K562 (cell line): Measurements from ENCODE around the gene ERF. TPM values are rescaled to one million over a fixed set of nuclear protein-coding genes. Genes with fewer than 3 reads are reported as not detected.

Experiments
- ATAC-seq: fragments of 200-7000 bp; cut with Tn5 transposase; 3 replicates; pipeline ENCODE4 v1.9.1; 2020; ENCODE audit warnings: moderate library complexity
- BruUV-seq: library from RNA; stranded (reverse); fragments of 400-500 nt; replicated peaks from 2 replicates; lab custom pipeline; 2021; lab: Mats Ljungman, UMichigan
- CTCF ChIA-PET: fragments of 300-600 bp; formaldehyde crosslinking; extraction: SDS; loops from one replicate; lab custom pipeline; 2021; ENCODE audit warnings: low intra/inter-chr PET ratio; lab: Yijun Ruan, JAX
- POLR2A ChIA-PET: fragments of 300-600, 350-650 bp; sonication (Branson Sonifier 250); formaldehyde crosslinking; extraction: SDS; loops from one replicate; lab custom pipeline; 2021; ENCODE audit warnings: antibody characterized with exemption, inconsistent platforms; lab: Yijun Ruan, JAX
- DNase-seq, 4 experiments: peaks; one replicate each; pipeline versions ENCODE4 v3.0.0 to v3.0.0-alpha.2; 2011 to 2018; ENCODE audit warnings: low spot score in 3 of 4, mixed read lengths in 3 of 4; ENCODE audit errors: extremely low read depth in 1 of 4
- FAIRE-seq: peaks from 2 replicates; lab custom pipeline; 2011; peaks lifted over from hg19 to GRCh38; lab: Jason Lieb, UNC
- H2AFZ ChIP-seq: 2 replicates; pipeline ENCODE4 v1.6.0; 2011; ENCODE audit warnings: low read depth, low read length, control low read depth, inconsistent platforms
- H3K27ac ChIP-seq: fragments of 200-600 bp; 3 replicates; pipeline ENCODE4 v1.8.0; 2011; ENCODE audit warnings: low read depth, mild to moderate bottlenecking, control low read depth, inconsistent platforms, low read length, moderate library complexity, mixed read lengths; ENCODE audit errors: extremely low read depth
- H3K27me3 ChIP-seq, 2 experiments: fragments of 300-600 bp in 1 of 2; 2 replicates in 1 of 2; 3 replicates in 1 of 2; pipeline versions ENCODE4 v1.6.0 to v1.8.0; 2011; ENCODE audit warnings: inconsistent platforms in 2 of 2, low read length in 2 of 2, mild to moderate bottlenecking in 1 of 2, mixed read lengths in 1 of 2, moderate library complexity in 1 of 2; ENCODE audit not compliant: control insufficient read depth in 2 of 2, insufficient read depth in 2 of 2
- H3K36me3 ChIP-seq: fragments of 300-600 bp; 3 replicates; pipeline ENCODE4 v1.8.0; 2011; ENCODE audit warnings: mild to moderate bottlenecking, low read length, inconsistent platforms; ENCODE audit not compliant: control insufficient read depth, insufficient read depth
- H3K4me1 ChIP-seq, 2 experiments: fragments of 200-600 bp in 1 of 2; replicated peaks in 1 of 2; 2 replicates in 1 of 2; 3 replicates in 1 of 2; pipeline versions ENCODE4 v1.5.1 to v1.8.0; 2011; ENCODE audit warnings: inconsistent platforms in 2 of 2, low read length in 2 of 2, mild to moderate bottlenecking in 1 of 2, mixed read lengths in 1 of 2, moderate library complexity in 1 of 2; ENCODE audit not compliant: control insufficient read depth in 2 of 2, insufficient read depth in 2 of 2
- H3K4me2 ChIP-seq: 2 replicates; pipeline ENCODE4 v1.6.1; 2011; ENCODE audit warnings: low read length, control low read depth, inconsistent platforms, mixed read lengths; ENCODE audit not compliant: insufficient read depth
- H3K4me3 ChIP-seq: fragments of 200-600 bp; sonication (generic), shearing (Covaris generic); 2 replicates; pipeline ENCODE4 v1.5.1; 2016; ENCODE audit warnings: control low read depth, inconsistent platforms
- H3K79me2 ChIP-seq: fragments of 200-600 bp; 3 replicates; pipeline ENCODE4 v1.8.0; 2011; ENCODE audit warnings: low read length, inconsistent platforms; ENCODE audit not compliant: control insufficient read depth, insufficient read depth
- H3K9ac ChIP-seq, 2 experiments: 2 replicates each; pipeline versions ENCODE4 v1.6.0 to v1.6.1; 2011; ENCODE audit warnings: low read depth in 2 of 2, low read length in 2 of 2, control low read depth in 1 of 2, inconsistent platforms in 1 of 2, mild to moderate bottlenecking in 1 of 2, mixed read lengths in 1 of 2; ENCODE audit not compliant: insufficient read depth in 1 of 2
- H3K9me1 ChIP-seq: one replicate; pipeline ENCODE4 v1.6.0; 2011; ENCODE audit warnings: inconsistent platforms, mild to moderate bottlenecking, low read length, moderate library complexity; ENCODE audit not compliant: control insufficient read depth, insufficient read depth
- H3K9me3 ChIP-seq: replicated peaks from 2 replicates; pipeline ENCODE4 v1.5.1; 2011; ENCODE audit warnings: low read depth, low read length, inconsistent platforms; ENCODE audit not compliant: control insufficient read depth, insufficient read depth
- H4K20me1 ChIP-seq: replicated peaks from 2 replicates; pipeline ENCODE4 v1.6.1; 2011; ENCODE audit warnings: low read length, inconsistent platforms, mixed read lengths; ENCODE audit not compliant: control insufficient read depth, insufficient read depth
- ID3 ChIP-seq, 2 experiments: fragments of 250-450 bp in 1 of 2; fragments of 450-650 bp in 1 of 2; sonication (Bioruptor Pico) in 1 of 2; IDR thresholded peaks; 2 replicates each; pipeline versions ENCODE4 v1.6.1 to v1.8.0; 2016 to 2021; ENCODE audit warnings: mild to moderate bottlenecking in 2 of 2, moderate library complexity in 2 of 2, missing compliant biosample characterization in 1 of 2, missing genetic modification characterization in 1 of 2
- OTX1 ChIP-seq: fragments of 450-650 bp; formaldehyde crosslinking; IDR thresholded peaks from 2 replicates; pipeline ENCODE4 v1.4.0; 2022; ENCODE audit warnings: mild to moderate bottlenecking
- POLR2A ChIP-seq: fragments of 450-650 bp; conservative IDR thresholded peaks from 2 replicates; pipeline ENCODE4 v1.6.1; 2016
- POLR2G ChIP-seq: fragments of 200-400 bp; formaldehyde crosslinking; IDR thresholded peaks from 2 replicates; pipeline ENCODE4 v1.6.1; 2017; ENCODE audit warnings: low read depth, mild to moderate bottlenecking, antibody characterized with exemption, low read length, moderate library complexity
- RBFOX2 ChIP-seq: fragments of 200-400 bp; formaldehyde crosslinking; IDR thresholded peaks from 2 replicates; pipeline ENCODE4 v1.6.1; 2017; ENCODE audit warnings: low read depth, mild to moderate bottlenecking, low read length, moderate library complexity
- ZFP1 ChIP-seq: fragments of 450-650 bp; formaldehyde crosslinking; IDR thresholded peaks from 2 replicates; pipeline ENCODE4 v1.4.0; 2020; ENCODE audit warnings: mild to moderate bottlenecking, mixed read lengths
- ZNF232 ChIP-seq: sonication (generic); formaldehyde crosslinking; IDR thresholded peaks from 2 replicates; pipeline ENCODE4 v1.8.0; 2022; ENCODE audit warnings: mild to moderate bottlenecking, missing genetic modification reagents
- ZNF280B ChIP-seq: fragments of 250-450 bp; sonication (Bioruptor Pico); IDR thresholded peaks from 2 replicates; pipeline ENCODE4 v1.5.1; 2021; ENCODE audit warnings: mild to moderate bottlenecking
- ZNF318 ChIP-seq, 2 experiments: fragments of 450-650 bp; IDR thresholded peaks; 2 replicates each; pipeline ENCODE4 v1.6.1; 2016; ENCODE audit warnings: mild to moderate bottlenecking in 2 of 2, borderline replicate concordance in 1 of 2, low read depth in 1 of 2, moderate library complexity in 1 of 2
- WGBS: fragments of 100-300 bp; shearing (Covaris generic); methylation state at CpG from one replicate; pipeline ENCODE4 v1.1.6; 2016; ENCODE audit warnings: low coverage, mixed read lengths; ENCODE audit not compliant: insufficient coverage; ENCODE audit errors: missing lambda C conversion rate; 5-methylcytosine and 5-hydroxymethylcytosine counted together
- in situ Hi-C: fragments of 300-500 bp; cut with MboI; formaldehyde crosslinking; loops from 4 replicates; pipeline ENCODE4 v1.15.0; 2018; ENCODE audit warnings: inconsistent platforms, mixed read lengths
- intact Hi-C: fragments of 100-400 bp; cut with micrococcal nuclease; formaldehyde crosslinking; loops from 2 replicates; pipeline ENCODE4 v1.14.2; 2022
- polyA plus RNA-seq, 8 experiments: library from polyadenylated mRNA; depleted of rRNA in 4 of 8; stranded (reverse) in 5 of 8; unstranded in 3 of 8; fragments of >200 nt; fragmentation: Nextera tagmentation in 2 of 8; fragmentation: Illumina TruSeq in 1 of 8; extraction: Ambion mirVana in 2 of 8; extraction: Trizol in 1 of 8; gene quantifications; 2 replicates each; pipeline versions ENCODE4 v1.2.1 to v1.2.3, GENCODE V29; 2011 to 2014; ENCODE audit warnings: inconsistent platforms in 1 of 8, missing spikeins in 1 of 8
- total RNA-seq, 7 experiments: library from RNA; depleted of rRNA in 6 of 7; stranded (reverse); fragments of >200 nt in 6 of 7; fragmentation: Illumina TruSeq in 2 of 7; extraction: Trizol in 2 of 7; gene quantifications; 2 replicates each; pipeline versions ENCODE4 v1.2.1 to v1.2.3, GENCODE V29; 2011 to 2021; ENCODE audit warnings: low replicate concordance in 1 of 7

Gene ERF
- total and polyA plus RNA-seq, 9 of the 15 experiments (the other 6 are each of a cell fraction or from before 2014, with no cell fraction given): 0.03 to 75.4 (median 27.0) TPM

GRCh38 chr19:42293540-42293939 is 38.6 kb upstream of the ERF start:
- Histone ChIP-seq H3K9me3 (no peaks in the 10 kb centered on the region), H3K4me3 (no peak overlapping the region), H3K36me3 (peaks cover 89% of the 10 kb centered on the region; the same call in 2 of the 3 replicates), H3K9me1 (no peaks in the 10 kb centered on the region), H4K20me1 (peaks cover 7% of the 10 kb centered on the region; the same call in 1 of the 2 replicates), H3K4me2 (no peak overlapping the region), H3K9ac (0 out of 4 replicates have a peak overlapping the region, but pooled peaks of 1 of the 2 experiments have one; percentile 9), H2AFZ (no peak overlapping the region), H3K79me2 (no peaks in the 10 kb centered on the region), H3K27me3 (no peaks in the 10 kb centered on the region), H3K4me1 (peaks cover 0 to 68% of the 10 kb centered on the region in 2 experiments; a peak in 3 of 5 replicates), H3K27ac (no peak overlapping the region)
- no peak for ATAC-seq
- ChIA-PET POLR2A (interaction anchor here (0.6 to 1.2 kb wide), 3 partner anchors 8 to 47 kb away, joined by 3 to 5 read pairs (median 3); partner anchors contain the start of genes PAFAH1B3 and PRR19), CTCF (no interaction called here)
- in situ Hi-C loops (no loop called here), intact Hi-C loops (no loop called here)
- 89% methylated on average over 6 of the region's 17 CpGs for WGBS
- FAIRE-seq: no peak
- BruUV-seq: no TSS peak
- no peak for DNase-seq
- TF ChIP-seq ZNF318 (IDR thresholded peaks at IDR 0.05; ENCODE audit: borderline replicate concordance in 1 of 2, low read depth in 1 of 2): no peak
- TF ChIP-seq OTX1: no peak
- TF ChIP-seq RBFOX2: peak; percentile 19; the same call in 1 of the 2 replicates
- TF ChIP-seq ZNF232: no peak
- no peak for TF ChIP-seq ZNF280B (CRISPR knock-in tag)
- TF ChIP-seq ID3 (CRISPR knock-in tag; IDR thresholded peaks at IDR 0.05): no peak
- no peak for TF ChIP-seq ID3 (tag; IDR thresholded peaks at IDR 0.05)
- TF ChIP-seq ZFP1 (CRISPR knock-in tag): no peak
- 0 out of 2 replicates have a peak, but pooled peaks have one; percentile 5 for TF ChIP-seq POLR2A
- 0 out of 2 replicates have a peak, but pooled peaks have one; percentile 23 for TF ChIP-seq POLR2G
